NCI-H1694 treated with DMSO at 0.1 percent for 48 hours (cell line): Measurements from ENCODE around the gene RPL13.
A peak's percentile ranks its signal among the peaks of the same experiment; 100 is the strongest.

Experiments
- DNase-seq: peaks from one replicate; lab custom pipeline; 2025; lab: John Stamatoyannopoulos, UW

RPL13 gene

GRCh38 chr16:89560378-89561141, at the start of gene RPL13:
RPL13 (plus strand) TSS chr16:89560682; CDS start chr16:89560960, 278 bp downstream.
- peak; percentile 82 for DNase-seq

GRCh38 chr16:89511374-89511773, 49.1 kb upstream of the RPL13 start:
- no peak for DNase-seq

- DNase-seq: no peak
These were observed 48.0 kb upstream of the RPL13 start for GRCh38 chr16:89512453-89512852.

- no peak for DNase-seq
These were observed 43.4 kb upstream of the RPL13 start for GRCh38 chr16:89517128-89517527.

- DNase-seq: no peak
These were observed 40.6 kb upstream of the RPL13 start for GRCh38 chr16:89519881-89520280.

GRCh38 chr16:89522287-89522686, 38.2 kb upstream of the RPL13 start:
- no peak for DNase-seq

GRCh38 chr16:89523680-89524344, 36.7 kb upstream of the RPL13 start:
- no peak for DNase-seq

- no peak for DNase-seq
These were observed 35.2 kb upstream of the RPL13 start for GRCh38 chr16:89525146-89525913.

GRCh38 chr16:89529097-89529496, 31.4 kb upstream of the RPL13 start:
- DNase-seq: no peak

GRCh38 chr16:89530401-89531381, 29.8 kb upstream of the RPL13 start:
- no peak for DNase-seq

DNA sequence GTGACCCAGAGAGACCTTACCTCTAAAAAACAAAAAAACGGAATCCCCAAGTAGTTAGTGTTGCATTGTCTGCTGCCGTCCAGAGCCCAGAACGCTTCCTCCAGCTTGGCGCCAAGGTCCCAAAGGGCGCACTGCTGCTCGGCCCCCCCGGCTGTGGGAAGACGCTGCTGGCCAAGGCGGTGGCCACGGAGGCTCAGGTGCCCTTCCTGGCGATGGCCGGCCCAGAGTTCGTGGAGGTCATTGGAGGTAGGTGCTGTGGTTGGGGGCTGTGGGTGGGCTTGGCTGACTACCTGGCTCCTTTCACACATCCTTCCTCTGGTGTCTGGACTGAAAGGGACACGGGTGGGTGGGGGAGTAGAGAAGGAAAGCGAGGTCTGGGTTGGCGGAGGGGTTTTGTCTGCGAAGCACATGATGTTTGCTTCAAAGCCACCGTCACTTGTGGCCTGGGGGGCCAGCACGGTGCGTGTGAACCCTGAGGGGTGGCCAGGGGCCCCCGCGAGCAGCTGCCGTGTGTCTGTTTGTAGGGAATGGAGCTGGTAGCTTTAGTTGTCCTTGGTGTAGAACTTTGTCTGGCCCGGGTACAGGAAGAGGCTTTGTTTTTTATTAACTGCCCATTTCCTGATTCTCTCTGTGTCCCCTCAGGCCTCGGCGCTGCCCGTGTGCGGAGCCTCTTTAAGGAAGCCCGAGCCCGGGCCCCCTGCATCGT, 28.5 kb upstream of the RPL13 start:
- DNase-seq: no peak

- DNase-seq: no peak
These were observed 26.2 kb upstream of the RPL13 start for GRCh38 chr16:89534252-89534756.

DNA sequence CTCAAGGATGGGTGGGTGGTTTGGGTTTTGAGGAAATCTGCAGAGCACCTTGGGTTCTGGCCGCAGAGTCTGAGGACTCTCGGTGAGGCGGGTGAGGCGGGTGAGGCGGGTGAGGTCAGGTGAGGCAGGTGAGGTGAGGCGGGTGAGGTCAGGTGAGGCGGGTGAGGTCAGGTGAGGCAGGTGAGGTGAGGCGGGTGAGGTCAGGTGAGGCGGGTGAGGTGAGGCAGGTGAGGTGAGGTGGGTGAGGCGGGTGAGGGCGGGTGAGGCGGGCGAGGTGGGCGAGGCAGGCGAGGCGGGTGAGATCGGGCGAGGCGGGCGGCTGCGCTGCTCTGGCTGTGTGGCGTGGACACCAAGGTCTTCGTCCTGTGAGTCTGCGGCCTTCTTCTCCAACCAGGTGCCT, 24.1 kb upstream of the RPL13 start:
- no peak for DNase-seq

DNA sequence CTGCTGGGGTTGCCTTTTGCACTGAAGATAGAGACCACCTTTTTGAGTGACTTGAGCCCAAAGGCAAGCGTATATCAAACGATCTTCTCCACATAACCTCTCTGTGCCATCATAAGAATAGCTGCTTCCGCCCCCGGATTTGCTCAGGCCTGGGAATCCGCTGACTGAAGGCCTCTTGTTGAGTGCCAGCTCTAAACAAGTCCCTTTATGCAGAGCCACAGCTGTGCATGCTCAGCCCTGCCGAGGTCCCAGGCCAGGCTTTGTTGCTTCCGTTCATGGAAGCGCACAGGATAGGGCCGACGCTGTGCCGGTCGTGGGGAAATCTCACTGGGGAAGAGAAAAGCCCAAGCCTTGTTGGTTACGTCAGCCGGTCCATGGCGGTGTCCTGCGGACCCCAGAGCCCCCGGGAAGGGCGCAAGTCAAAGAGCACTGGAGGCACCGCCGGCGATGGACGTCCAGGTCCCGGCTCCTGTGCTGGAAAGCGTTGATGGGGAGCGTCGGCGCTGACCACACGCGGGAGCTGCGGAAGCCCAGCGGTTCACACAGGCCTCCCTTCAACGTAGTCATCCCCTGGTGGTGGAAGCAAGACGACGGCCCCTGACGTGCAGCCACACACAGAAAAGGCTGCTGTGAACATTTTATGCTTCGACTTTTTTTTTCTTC, 23.5 kb upstream of the RPL13 start:
- no peak for DNase-seq

DNA sequence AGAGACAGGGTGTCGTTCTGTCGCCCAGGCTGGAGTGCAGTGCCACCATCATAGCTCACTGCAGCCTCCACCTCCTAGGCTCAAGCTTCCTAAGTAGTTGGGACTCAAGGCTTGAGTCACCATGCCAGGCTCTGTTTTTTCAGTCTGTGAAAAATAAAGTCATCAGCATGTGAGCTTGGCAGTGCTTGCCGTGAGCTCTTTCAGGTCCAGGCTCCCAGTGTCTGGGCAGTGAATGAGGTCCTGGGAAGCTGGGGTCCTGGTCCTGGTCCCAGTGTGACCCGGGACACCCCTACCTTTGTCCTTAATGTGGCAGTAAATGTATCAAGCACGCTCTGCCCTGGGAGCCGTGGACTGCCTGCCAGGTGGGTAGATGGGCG, 22.9 kb upstream of the RPL13 start:
- no peak for DNase-seq

DNA sequence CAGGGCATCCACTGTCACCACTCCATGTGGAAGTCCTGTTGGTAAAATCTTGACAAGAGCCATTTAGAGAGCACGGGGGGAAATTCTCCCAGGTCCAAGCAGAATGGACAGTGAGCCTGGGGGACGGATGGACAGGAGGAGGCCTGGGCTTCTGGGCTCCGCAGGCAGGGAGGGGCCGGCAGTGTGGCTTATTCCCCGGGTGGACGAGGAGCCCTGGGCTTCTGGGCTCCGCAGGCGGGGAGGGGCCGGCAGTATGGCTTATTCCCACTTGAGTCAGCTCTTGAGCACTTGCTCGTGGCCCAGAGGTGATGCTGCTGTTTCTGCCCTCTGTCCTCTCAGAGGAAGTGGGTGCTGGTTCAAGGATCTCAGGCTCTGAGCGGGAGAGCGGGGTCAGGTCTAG, 22.2 kb upstream of the RPL13 start:
- no peak for DNase-seq

- no peak for DNase-seq
These were observed 19.9 kb upstream of the RPL13 start for GRCh38 chr16:89540557-89540956.

DNA sequence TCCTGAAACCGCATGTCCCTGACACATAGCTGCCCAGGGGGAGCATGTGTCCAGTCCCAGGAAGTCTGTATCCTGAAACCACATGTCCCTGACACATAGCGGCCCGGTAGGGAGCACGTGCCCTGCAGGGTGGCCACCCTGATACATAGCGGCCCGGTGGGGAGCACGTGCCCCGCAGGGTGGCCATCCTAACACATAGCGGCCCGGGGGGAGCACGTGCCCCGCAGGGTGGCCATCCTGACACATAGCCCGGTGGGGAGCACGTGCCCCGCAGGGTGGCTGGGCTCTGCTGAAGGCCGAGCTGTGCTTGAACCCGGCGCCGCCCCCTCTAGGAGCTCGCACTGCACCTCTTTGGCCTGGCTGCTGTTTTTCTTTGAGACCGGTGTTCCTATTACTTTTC, 18.7 kb upstream of the RPL13 start:
- no peak for DNase-seq

GRCh38 chr16:89544113-89544512, 16.4 kb upstream of the RPL13 start:
- no peak for DNase-seq

DNA sequence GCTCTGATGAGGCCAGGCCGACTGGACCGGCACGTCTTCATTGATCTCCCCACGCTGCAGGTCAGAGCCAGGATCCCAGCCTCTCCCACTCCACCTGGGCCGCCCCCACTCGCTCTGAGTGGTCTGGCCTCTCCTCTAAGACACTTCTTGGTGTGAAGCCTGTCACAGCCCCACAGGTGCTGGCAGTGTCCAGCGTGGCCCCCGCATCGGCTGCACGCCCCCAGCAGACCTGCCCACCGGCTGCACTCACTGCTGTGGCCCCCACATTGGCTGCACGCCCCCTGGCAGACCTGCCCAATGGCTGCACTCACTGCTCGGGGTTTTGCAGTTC, 15.8 kb upstream of the RPL13 start:
- no peak for DNase-seq
